Chondrocyte (in vitro differentiated cells): ENCODE results near the gene KIAA0232. TPM values are rescaled to one million over a fixed set of nuclear protein-coding genes. Genes with fewer than 3 reads are reported as not detected.

ENCODE experiments used
- DNase-seq: peaks from one replicate; pipeline ENCODE4 v3.0.0; 2021; ENCODE audit warnings: mixed read lengths, low spot score
- H3K27ac Mint-ChIP-seq: one replicate; pipeline ENCODE4 v1.8.0; 2021; ENCODE audit warnings: mild to moderate bottlenecking, moderate library complexity, mixed read lengths; ENCODE audit not compliant: unreplicated experiment
- H3K27me3 Mint-ChIP-seq: 2 replicates; pipeline ENCODE4 v1.8.0; 2021; ENCODE audit warnings: low read depth, mixed read lengths
- H3K36me3 Mint-ChIP-seq: 2 replicates; pipeline ENCODE4 v1.8.0; 2021; ENCODE audit warnings: low read depth, mixed read lengths
- H3K4me1 Mint-ChIP-seq: 2 replicates; pipeline ENCODE4 v1.8.0; 2021; ENCODE audit warnings: low read depth, mild to moderate bottlenecking, mixed read lengths
- H3K4me3 Mint-ChIP-seq: one replicate; pipeline ENCODE4 v1.8.0; 2021; ENCODE audit warnings: mild to moderate bottlenecking, moderate library complexity, mixed read lengths; ENCODE audit not compliant: unreplicated experiment
- H3K9me3 Mint-ChIP-seq: 2 replicates; pipeline ENCODE4 v1.8.0; 2021; ENCODE audit warnings: low read depth, mixed read lengths
- CTCF ChIP-seq: fragments of 200-600 bp; sonication (generic); IDR thresholded peaks from 2 replicates; pipeline ENCODE4 v1.5.0; 2021; ENCODE audit warnings: antibody characterized with exemption, mild to moderate bottlenecking, moderate library complexity
- total RNA-seq: library from RNA; stranded (reverse); gene quantifications from 3 replicates; pipeline ENCODE4 v1.2.1, GENCODE V29; 2021

The KIAA0232 gene
- total RNA-seq, 1 donor from 2014 or later: 24.7 TPM

DNA sequence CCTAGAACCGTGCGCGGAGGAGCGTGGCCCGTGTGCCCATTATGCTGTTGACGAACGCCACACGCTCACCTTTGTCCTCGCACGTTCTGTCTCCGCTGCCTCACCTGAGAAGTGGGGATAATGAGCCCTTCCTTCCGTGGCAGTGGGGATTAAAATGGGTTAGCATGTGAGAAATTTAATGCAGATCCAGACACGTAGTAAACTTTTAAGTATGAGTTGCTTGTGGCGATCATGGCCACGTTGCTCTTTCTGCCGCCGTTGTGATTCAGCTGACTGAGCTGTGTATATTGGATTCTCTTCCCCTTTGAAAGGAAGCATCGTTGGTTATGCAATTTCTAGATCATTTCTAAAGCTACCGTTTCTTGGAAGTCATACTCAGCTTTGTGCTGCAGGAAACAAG, 143.6 kb downstream of the KIAA0232 start:
- H3K36me3 Mint-ChIP-seq: peaks cover 15% of the 10 kb centered on the region
- H3K27me3 Mint-ChIP-seq: no peaks in the 10 kb centered on the region
- peaks cover 18% of the 10 kb centered on the region for H3K4me1 Mint-ChIP-seq
- no peak overlapping the region for H3K27ac Mint-ChIP-seq
- no peak for TF ChIP-seq CTCF
- no peak overlapping the region for H3K4me3 Mint-ChIP-seq
- no peak for DNase-seq
- no peaks in the 10 kb centered on the region for H3K9me3 Mint-ChIP-seq

DNA sequence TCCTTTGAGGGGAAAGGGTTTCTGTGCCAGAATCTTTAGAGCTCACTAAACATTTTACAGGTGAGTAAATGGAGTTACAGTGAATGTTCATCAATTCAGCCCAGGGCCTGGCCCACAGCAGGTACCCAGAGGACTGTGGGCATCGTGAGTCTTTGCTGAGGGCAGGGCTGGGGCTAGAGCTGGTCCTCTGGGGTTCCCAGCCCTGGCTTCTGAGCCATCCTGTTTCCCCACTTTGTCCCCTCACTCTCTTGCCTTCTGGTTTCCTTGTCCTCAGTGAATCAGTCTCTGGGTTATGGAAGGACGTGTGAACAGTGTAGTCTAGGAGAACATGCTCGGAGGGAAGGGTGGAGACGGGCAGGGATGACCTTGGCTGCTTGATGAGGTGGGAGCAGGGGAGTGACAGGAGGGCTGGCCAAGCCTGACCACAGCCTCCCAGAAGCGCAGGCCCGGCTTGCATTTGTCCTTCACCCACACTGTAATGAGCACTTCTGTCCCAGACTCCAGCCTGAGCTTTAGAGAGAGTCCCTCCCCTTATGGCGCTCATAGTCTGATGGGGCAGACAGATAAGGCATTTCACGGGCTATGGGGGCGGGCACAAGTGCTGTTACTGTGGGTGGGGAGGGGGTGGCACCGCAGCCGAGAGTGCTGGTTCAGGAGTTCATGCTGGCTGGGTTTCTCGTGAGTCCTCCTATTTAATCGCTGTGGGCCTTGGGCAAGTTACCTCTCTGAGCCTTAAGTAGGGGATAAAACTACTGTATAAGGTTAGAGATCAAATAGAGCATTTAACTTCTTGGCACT, 144.4 kb downstream of the KIAA0232 start:
- H3K4me3 Mint-ChIP-seq: no peak overlapping the region
- peaks cover 18% of the 10 kb centered on the region for H3K4me1 Mint-ChIP-seq
- H3K27me3 Mint-ChIP-seq: no peaks in the 10 kb centered on the region
- DNase-seq: no peak
- H3K27ac Mint-ChIP-seq: no peak overlapping the region
- peaks cover 18% of the 10 kb centered on the region for H3K36me3 Mint-ChIP-seq
- TF ChIP-seq CTCF: no peak
- H3K9me3 Mint-ChIP-seq: no peaks in the 10 kb centered on the region

- Mint-ChIP-seq H3K36me3 (peaks cover 21% of the 10 kb centered on the region), H3K4me3 (no peak overlapping the region), H3K27ac (no peak overlapping the region), H3K4me1 (peaks cover 18% of the 10 kb centered on the region), H3K9me3 (no peaks in the 10 kb centered on the region), H3K27me3 (no peaks in the 10 kb centered on the region)
- DNase-seq: no peak
- TF ChIP-seq CTCF: no peak
Measured at GRCh38 chr4:6928081-6928480, 145.6 kb downstream of the KIAA0232 start.

DNA sequence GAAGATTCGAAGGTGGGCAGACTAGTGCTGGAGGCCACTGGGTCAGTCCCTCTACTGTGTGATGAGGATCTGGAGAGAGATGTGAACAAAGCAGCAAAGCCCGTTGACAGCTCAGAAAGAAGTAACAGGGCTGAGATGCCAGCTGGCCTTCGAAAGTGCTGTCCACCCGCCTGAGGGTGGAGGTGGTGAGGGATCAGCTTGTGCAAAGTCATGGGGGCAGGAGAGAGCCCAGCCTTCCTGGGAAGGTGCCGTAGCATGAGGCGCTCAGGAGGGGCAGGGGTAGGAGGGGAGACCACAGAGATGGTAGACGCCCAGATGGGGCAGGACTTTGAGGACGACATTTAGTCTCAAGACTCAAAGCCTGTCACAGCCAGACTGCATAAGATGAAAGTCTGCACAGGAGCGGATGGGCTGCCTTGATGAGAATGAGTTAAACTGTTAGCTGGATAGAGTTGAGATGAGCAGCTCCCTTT, 146.8 kb downstream of the KIAA0232 start:
- DNase-seq: no peak
- peaks cover 18% of the 10 kb centered on the region for H3K4me1 Mint-ChIP-seq
- no peak overlapping the region for H3K4me3 Mint-ChIP-seq
- no peaks in the 10 kb centered on the region for H3K27me3 Mint-ChIP-seq
- TF ChIP-seq CTCF: no peak
- peaks cover 21% of the 10 kb centered on the region for H3K36me3 Mint-ChIP-seq
- no peaks in the 10 kb centered on the region for H3K9me3 Mint-ChIP-seq
- no peak overlapping the region for H3K27ac Mint-ChIP-seq

DNA sequence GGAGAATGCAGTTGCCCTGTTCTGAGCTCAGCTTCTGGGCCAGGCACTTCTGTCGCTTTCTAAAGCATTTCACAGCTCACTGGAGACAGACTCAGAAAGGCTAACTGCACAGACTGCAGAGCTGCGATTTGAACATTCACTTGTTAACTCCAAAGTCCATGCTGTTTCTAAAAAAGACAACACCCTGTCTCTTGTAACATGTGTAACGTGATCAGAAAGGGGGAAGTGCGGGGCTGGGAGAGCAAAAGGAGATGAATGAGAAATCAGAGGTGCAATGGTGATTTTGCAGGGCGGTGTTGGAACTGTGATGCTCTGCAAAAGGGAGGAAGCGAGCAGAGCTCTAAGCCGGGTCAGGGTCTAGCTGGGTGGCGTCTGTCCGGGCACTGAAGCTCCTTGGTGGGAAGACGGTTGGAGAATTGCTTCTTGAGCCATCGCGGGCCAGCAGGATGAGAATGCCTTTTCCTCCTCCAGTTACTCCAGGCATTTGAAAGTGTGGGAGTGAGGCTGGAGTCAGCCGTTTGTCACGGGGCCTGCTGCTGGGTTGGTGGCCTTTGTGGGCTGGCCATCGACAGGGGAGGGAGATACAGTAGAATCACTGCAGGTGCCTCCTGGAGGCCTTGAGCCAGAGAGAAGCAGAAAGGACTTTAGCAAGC, 147.4 kb downstream of the KIAA0232 start:
- Mint-ChIP-seq H3K4me1 (peaks cover 18% of the 10 kb centered on the region), H3K27me3 (no peaks in the 10 kb centered on the region), H3K9me3 (no peaks in the 10 kb centered on the region), H3K27ac (no peak overlapping the region), H3K36me3 (peaks cover 16% of the 10 kb centered on the region), H3K4me3 (no peak overlapping the region)
- no peak for TF ChIP-seq CTCF
- DNase-seq: no peak
